ENCODE results near the gene AOC1.
"Not testable (repeated sequence)": the region's sequence is repeated elsewhere in the genome, so short reads cannot be mapped to it uniquely, and the experiment has no call there.

Gene AOC1, protein sequence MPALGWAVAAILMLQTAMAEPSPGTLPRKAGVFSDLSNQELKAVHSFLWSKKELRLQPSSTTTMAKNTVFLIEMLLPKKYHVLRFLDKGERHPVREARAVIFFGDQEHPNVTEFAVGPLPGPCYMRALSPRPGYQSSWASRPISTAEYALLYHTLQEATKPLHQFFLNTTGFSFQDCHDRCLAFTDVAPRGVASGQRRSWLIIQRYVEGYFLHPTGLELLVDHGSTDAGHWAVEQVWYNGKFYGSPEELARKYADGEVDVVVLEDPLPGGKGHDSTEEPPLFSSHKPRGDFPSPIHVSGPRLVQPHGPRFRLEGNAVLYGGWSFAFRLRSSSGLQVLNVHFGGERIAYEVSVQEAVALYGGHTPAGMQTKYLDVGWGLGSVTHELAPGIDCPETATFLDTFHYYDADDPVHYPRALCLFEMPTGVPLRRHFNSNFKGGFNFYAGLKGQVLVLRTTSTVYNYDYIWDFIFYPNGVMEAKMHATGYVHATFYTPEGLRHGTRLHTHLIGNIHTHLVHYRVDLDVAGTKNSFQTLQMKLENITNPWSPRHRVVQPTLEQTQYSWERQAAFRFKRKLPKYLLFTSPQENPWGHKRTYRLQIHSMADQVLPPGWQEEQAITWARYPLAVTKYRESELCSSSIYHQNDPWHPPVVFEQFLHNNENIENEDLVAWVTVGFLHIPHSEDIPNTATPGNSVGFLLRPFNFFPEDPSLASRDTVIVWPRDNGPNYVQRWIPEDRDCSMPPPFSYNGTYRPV

DNA sequence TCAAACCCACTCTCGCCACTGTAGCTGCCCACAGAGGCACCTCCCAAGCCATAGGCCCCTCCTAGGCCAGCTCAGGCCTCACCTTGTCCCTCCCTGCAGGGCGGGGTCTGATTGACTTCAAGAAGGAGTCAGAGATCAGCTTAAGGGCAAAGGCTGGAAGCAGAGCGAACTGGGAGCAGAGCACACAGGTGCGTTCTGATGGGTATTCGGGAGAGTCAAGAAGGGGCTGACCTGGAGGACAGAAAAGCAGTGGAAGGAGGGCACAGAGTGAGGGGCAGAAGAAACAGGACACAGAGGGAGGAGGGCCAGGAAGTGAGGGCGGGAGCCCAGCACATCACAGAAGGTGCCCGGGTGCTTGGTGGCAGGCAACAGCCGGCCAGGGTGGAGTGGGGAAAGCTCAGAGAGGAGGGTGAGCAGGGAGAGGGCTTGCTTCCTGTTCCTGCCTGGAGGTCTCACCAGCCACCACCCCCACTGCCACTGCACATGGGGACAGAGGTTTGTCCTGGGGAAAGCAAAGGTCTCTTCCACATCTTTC is at the start of gene AOC1:
Gene AOC1 (plus strand): TSS at position 147 of the 535 bp plus-strand sequence. CDS start 3,954 bp downstream, outside the sequence.
- no peak for DNase-seq (ENCODE audit: low read depth in 1 of 2, low spot score in 1 of 2)

DNA sequence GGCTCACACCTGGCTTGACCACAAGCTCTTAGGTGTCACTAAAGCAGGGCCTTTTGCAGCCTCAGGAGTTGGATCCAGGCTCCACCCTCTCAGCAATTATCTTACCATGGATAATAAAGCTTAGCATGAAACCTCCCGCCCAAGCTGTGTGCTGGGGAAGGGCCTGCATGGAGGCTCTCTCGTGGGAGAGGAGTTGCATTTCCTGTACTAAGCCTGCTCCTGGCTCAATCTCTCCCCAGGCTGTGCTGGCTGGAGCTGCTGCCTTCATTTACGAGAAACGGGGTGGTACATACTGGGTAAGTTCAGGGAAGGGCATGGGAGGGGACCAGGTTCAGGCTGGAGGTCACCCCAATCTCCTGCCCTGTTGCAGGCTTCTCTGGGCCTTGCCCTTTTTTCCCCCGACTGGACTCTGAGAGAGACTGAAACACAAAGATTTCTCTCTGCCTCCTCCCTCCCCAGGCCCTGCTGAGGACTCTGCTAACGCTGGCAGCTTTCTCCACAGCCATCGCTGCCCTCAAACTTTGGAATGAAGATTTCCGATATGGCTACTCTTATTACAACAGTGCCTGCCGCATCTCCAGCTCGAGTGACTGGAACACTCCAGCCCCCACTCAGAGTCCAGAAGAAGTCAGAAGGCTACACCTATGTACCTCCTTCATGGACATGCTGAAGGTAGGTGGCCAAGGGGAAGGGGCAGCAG is 49.0 kb upstream of the AOC1 start:
- no peak for DNase-seq (ENCODE audit: low read depth in 1 of 2, low spot score in 1 of 2)

DNA sequence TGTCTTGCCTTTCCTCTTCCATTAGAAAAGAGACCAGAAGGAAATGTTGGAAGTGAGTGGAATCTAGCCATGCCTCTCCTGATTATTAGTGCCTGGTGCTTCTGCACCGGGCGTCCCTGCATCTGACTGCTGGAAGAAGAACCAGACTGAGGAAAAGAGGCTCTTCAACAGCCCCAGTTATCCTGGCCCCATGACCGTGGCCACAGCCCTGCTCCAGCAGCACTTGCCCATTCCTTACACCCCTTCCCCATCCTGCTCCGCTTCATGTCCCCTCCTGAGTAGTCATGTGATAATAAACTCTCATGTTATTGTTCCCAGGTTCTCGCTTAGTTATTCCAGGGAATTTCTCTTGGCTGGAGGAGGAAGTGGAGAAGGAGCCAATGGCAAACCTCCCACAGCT is 47.5 kb upstream of the AOC1 start:
- no peak for DNase-seq (ENCODE audit: low read depth in 1 of 2, low spot score in 1 of 2)

DNA sequence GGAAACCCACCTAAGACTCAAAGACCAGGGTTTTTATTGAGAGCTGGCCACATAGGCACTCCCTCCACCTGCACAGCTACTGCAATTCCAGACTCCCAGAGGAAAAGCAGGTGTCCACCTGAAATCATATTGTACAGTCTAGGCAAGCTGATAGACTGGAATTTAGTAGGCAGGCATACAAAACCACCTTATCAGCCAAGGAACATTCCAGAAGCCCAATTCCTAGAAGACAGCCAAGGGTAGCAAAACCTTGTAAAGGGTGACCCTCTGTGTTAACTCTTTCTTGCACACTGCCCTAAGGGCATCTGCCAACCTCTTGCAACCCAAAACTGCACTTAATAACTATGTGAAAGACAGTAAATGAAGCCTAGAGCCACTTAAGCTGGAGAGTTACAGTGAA is 46.5 kb upstream of the AOC1 start:
- no peak for DNase-seq (ENCODE audit: low read depth in 1 of 2, low spot score in 1 of 2)

DNA sequence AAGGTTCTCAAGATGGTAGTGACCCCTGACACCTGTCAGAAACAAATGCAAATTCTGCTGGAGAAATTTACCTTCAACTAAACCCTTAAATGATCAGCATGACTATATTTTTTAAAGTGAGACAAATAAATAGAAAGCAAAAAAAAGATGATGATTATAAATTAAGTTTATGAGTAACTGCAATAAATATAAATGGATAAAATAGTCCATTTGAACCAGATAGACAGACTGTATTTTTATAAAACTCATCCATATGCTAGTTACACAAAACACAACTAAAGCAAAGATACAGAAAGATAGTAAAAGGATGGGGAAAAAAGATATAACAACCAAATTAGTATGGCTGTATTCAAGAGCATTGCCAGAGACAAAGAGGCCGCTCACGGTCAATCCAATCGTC is 45.9 kb upstream of the AOC1 start:
- DNase-seq (ENCODE audit: low read depth in 1 of 2, low spot score in 1 of 2), result no peak

DNA sequence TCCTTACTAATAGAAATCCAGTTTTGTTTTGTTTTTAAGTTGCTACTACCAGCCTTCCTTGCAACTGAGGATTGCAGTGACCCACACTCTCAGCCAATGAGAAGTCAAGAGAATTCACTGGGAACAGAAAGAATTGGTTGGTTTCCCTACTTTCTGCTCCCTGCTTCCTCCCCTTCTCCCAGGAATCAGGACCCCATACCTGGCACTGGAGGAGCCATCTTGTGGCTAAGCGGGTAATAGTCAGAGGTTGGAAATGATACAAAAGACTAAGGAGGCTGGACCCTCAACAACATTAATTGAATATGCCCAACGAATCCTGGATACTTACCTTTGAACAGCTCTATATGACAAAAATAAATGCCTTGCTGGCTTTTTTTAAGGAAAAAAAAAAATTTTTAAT is 45.5 kb upstream of the AOC1 start:
- no peak for DNase-seq (ENCODE audit: low read depth in 1 of 2, low spot score in 1 of 2)

DNA sequence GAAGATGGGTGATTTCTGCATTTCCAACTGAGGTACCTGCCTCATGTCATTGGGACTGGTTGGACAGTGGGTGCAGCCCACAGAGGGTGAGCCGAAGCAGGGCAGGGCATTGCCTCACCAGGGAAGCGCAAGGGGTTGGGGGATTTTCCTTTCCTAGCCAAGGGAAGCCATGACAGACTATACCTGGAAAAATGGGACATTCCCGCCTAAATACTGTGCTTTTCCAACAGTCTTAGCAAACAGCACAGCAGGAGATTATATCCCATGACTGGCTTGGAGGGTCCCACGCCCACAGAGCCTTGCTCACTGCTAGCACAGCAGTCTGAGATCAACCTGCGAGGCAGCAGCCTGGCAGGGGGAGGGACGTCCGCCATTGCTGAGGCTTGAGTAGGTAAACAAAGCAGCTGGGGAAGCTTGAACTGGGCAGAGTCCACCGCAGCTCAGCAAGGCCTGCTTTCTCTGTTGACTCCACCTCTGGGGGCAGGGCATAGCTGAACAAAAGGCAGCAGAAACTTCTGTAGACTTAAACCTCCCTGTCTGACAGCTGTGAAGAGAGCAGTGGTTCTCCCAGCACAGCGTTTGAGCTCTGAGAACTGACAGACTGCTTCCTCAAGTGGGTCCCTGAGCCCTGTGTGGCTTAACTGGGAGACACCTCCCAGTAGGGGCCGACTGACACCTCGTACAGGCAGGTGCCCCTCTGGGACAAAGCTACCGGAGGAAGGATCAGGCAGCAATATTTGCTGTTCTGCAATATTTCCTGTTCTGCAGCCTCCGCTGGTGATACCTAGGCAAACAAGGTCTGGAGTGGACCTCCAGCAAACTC is 44.5 kb upstream of the AOC1 start:
- DNase-seq (ENCODE audit: low read depth in 1 of 2, low spot score in 1 of 2), result not testable (repeated sequence)

DNA sequence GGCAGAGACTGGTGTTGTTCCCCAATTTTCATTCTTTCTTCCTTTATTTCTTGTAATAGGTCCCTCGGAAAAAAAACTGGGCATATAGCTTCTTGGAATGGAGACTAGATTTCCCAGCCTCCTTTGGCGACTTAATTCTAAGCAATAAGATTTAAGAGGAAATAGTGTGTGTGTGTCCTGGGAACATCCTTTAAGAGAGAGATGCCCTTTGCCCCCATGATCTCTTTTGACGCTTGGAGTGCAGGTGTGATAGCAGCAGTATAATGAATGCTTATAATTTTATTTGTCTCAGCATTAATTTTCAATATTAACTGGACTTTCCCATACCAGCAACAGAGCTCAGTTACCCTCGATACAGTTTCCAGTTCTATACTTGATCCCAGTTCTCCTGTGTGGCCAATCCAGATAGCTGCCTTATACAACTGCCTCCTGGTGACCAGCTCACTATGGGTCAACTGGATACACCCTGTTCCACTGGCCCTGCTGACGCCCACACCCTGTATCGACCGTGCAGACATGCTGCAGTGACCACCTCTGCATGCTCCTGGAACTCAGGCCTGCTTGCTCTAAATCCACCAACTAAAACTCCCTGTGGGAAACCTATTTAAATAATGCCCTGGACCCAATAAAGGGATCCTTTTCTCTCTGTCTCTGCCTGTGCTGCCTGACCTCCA is 37.9 kb upstream of the AOC1 start:
- DNase-seq (ENCODE audit: low read depth in 1 of 2, low spot score in 1 of 2), result no peak

DNA sequence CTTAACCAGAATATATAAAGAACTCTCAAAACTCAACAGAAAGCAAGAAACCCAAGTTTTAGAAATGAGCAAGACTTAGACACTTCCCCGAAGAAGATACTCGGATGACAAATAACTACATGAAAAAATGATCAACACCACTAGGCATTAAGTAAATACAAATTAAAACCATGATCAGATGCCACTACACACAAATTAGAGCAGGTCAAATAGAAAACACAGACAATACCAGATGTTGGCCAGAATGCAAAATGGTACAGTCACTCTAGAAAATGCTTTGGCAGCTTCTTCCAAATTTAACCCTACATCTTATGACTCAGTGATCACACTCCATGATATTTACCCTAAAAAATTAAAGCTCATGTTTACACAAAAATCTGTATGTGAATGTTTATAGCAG is 33.3 kb upstream of the AOC1 start:
- no peak for DNase-seq (ENCODE audit: low read depth in 1 of 2, low spot score in 1 of 2)

DNA sequence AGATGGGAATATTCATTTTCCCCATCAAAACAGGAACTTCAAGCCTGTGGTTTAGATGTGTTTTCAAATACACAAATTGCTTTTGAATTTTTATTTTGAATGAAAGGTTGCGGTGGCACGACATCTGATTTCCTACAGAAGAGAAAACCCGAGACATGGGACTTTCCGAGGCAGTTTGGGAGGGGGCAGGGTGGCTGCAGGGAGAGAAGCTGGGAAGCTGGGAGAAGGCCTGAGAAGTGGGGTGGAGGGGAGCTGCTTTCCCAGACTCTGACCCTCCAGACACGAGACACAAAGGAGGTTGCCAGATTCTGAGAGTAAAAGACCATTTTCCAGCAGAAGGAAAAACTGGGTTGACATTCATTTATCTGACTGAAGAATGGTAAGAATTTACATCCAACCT is 32.2 kb upstream of the AOC1 start:
- no peak for DNase-seq (ENCODE audit: low read depth in 1 of 2, low spot score in 1 of 2)

DNA sequence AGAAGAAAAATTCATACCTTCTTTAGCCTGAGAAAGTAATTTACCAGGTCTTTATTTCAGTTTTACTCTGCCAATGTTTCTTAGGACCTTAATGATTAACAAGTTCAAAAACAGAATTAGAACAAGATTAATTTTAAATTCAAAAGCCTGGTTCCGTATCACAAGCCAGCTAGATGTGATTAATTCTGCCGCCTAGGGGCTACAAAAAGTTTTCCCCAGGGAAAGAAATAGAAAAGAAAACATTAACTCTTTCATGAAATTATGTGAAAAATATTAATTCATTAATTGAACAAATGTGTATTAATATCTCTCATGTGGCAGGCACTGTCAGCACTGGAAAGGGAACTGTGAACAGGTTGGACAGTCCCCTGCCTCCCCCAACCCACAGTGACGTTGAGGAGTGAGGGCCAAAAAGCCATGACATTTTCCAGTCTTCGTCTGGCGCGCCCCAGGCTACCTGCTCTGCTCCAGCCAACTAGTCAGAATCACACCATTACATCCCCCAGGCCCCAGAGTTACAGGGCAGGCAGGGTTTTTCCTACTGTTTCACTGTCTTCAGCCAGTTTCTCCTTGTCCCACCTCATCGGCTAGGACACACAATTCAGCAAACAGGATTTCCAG is 31.6 kb upstream of the AOC1 start:
- DNase-seq (ENCODE audit: low read depth in 1 of 2, low spot score in 1 of 2), result no peak

DNA sequence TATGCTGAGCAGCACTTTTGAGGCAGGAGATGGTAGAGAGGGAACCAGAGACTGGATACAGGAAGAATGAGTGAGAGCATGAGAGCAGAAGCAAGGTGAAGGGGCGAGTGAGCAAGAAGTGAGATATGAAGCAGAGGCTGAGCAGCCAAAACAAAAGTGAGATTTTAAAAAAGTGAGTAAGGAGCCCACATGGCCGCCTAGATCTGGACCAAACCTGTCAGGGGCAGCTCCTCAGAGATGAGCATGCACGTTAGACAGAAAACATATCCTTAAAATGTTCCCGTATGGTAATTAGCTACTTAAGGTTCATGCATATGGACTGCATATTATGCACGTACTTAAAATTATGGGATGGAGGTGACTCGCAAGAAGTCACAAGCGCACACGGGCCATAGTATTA is 29.3 kb upstream of the AOC1 start:
- DNase-seq (ENCODE audit: low read depth in 1 of 2, low spot score in 1 of 2), result no peak

DNA sequence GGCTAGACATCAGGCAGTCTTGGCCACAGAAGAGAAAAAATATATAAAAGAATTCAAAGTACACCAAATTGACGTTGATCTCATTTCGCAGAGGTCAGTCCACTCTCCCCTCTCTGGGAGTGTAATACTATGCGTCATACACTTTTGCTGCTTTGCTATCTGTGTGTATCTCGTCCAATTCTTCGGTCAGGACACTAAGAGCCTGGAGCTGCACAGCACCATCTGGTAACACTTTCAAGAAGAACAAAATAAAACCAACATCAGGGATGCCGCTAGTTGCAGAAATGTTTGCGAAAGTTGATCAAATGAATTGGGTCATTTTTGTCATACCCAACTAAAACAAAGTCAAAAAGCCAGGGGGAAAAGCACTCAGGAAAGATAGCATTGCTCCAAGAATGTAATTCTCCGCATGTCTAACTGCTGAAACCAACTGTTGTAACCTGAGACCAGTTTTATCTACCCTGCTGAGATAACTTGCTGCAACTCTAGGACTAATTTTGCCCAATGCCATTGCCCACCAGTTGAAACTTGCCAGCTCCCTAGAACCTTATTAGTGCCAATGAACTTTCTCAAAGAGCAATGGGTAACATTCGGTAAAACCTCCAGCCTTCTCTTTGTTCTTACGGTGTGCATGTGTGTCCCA is 28.7 kb upstream of the AOC1 start:
- DNase-seq (ENCODE audit: low read depth in 1 of 2, low spot score in 1 of 2), result no peak

DNA sequence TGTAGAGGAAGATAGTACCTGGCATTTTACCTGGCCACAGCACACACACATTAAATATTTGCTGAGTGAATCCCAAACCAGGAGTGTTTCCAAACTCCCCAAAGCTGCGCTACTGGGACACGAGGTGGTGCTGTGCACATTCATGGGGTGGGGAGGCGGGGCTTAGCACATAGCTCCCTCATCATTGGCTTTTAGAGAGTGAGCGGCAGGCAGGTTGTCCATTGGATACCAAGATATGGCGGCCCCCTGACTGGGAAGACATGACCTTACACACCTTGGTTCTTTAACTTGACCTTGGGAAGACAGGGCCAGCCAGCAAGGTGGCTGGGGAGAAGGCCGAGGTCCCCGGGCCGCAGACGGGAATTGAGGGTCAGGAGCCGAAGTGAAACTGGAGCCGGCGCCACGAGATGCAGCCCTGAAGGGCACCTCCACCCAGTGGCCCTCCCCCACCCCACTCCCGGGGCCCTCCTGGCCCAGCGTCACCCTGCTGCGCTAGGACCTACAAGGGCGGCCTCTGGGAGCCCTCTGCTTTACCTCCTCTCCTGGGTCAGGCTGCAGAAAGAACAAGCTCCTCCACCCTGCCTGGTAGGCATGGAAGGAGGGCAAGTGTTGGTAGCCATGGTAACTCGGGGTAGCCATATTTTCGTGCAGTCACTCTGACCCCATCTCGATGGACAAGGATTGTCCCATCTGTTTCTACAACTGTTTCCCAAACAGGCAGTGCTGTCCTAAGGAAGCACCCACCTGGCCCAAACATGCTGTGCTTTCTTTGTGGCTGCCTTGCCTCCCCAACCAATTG is 27.7 kb upstream of the AOC1 start:
- DNase-seq (ENCODE audit: low read depth in 1 of 2, low spot score in 1 of 2), result no peak

DNA sequence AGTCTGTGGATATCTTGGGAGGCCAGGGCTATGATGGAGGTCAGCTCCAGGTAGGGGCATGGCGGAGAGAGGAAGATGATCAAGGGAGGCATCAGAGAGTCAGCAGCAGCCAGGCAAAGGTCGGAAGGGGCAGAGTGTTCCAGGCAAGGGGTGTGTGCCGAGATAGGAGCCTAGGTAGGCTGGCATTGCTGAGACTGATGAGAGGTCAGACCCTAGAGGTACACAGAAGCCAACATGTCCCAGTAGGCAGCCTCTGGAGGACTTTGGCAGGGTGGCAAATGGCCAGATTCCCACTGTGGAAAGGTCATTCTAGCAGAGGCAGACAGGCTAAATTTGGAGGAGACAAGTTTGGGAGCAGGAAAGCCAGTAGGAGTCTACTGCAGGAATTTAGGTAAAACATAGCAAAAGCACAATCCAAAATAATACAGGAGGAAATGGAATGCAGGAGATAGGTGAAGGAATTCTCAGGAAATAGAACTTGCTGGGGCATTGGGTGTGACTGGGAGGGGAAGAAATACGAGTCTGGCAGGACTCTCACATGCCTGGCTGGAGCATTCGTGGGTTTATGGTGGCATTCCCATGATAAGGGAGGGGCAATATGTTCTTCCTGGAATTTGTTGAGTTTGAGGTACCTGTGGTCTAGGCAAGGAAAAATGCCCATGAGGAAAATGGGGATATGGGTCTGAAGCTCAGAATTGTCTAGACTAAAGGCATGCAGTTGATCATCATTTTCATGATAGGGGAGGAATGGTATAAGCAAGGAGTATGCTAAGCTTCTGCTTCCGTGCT is 26.1 kb upstream of the AOC1 start:
- DNase-seq (ENCODE audit: low read depth in 1 of 2, low spot score in 1 of 2), result no peak

DNA sequence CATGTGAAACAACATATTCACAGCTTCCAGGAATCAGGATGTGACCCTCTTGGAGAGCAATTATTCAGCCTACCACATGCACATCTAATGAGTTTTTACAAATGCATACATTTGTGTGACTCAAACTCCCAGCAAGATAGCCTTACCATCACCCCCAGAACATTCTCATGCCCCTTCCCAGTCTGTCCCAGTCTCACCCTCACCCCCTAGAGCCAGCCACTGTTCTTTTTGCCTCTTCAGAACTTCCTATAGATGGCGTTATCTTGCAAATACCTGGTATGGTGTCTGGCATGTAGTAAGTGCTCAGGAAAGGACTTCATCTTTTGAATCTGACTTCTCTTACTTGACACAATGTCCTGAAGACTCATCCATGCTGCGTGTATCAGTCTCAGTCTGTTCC is 23.9 kb upstream of the AOC1 start:
- DNase-seq (ENCODE audit: low read depth in 1 of 2, low spot score in 1 of 2), result no peak

DNA sequence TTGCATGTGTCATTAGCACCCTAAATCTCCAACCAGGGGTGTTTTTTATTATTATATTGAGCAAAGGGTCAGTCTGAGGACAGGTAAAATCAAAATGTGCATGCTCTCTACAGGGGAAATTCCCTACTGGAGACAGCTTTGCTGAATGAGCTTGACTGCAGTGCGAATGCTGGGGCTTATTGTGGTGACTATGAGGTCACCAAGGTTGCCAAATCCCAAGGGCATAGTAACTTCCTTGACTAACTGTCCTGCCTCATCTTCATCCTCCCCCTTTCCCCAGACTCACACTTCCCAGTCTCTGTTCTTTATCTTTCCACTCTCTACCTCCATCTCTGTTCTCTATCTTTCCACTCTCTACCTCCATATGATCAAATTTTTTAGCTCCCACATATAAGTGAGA is 22.9 kb upstream of the AOC1 start:
- no peak for DNase-seq (ENCODE audit: low read depth in 1 of 2, low spot score in 1 of 2)

DNA sequence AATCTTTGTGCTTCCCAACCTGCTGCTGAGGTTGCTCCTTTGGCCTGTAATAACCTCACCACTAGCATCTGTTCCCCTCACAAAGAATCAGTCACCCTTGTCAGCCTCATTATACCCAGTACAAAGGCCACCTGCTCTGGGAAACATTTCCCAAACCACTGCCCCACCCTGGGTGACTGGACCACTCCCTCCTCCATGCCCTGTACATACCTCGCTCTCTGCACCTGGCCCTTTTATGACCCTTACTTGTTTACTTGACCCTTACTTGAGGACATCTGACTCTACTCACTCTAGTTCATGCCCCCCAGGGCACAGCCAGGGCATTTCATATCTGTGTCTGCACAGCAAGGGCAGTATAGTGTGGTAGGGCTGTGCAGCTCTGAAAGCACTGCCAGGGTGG is 21.4 kb upstream of the AOC1 start:
- DNase-seq (ENCODE audit: low read depth in 1 of 2, low spot score in 1 of 2), result no peak
